Progenitor cell of endocrine pancreas (in vitro differentiated cells): ENCODE data around the gene PRTFDC1. TPM values are rescaled to one million over a fixed set of nuclear protein-coding genes. Genes with fewer than 3 reads are reported as not detected.

Source experiments
- DNase-seq: peaks from one replicate; pipeline ENCODE4 v3.0.0; 2021; ENCODE audit warnings: low spot score; ENCODE audit not compliant: unreplicated experiment
- H3K27ac Mint-ChIP-seq: 2 replicates; pipeline ENCODE4 v1.8.0; 2021; ENCODE audit warnings: mild to moderate bottlenecking, moderate library complexity, mixed read lengths
- H3K27me3 Mint-ChIP-seq: 2 replicates; pipeline ENCODE4 v1.8.0; 2021; ENCODE audit warnings: mixed read lengths
- H3K36me3 Mint-ChIP-seq: 2 replicates; pipeline ENCODE4 v1.8.0; 2022; ENCODE audit warnings: mixed read lengths; ENCODE audit not compliant: insufficient read depth
- H3K4me1 Mint-ChIP-seq: 2 replicates; pipeline ENCODE4 v1.8.0; 2021; ENCODE audit warnings: low read depth, mixed read lengths
- H3K4me3 Mint-ChIP-seq: 2 replicates; pipeline ENCODE4 v1.8.0; 2021; ENCODE audit warnings: low read depth, mild to moderate bottlenecking, moderate library complexity, mixed read lengths
- H3K9me3 Mint-ChIP-seq: 2 replicates; pipeline ENCODE4 v1.8.0; 2021; ENCODE audit warnings: low read depth, mixed read lengths
- CTCF ChIP-seq: fragments of 200-600 bp; sonication (generic); IDR thresholded peaks from one replicate; pipeline ENCODE4 v1.5.0; 2021; ENCODE audit warnings: antibody characterized with exemption, mild to moderate bottlenecking; ENCODE audit not compliant: unreplicated experiment
- total RNA-seq: library from RNA; stranded (reverse); gene quantifications from 2 replicates; pipeline ENCODE4 v1.2.1, GENCODE V29; 2021

The PRTFDC1 gene
- total RNA-seq, 1 donor from 2014 or later = 35.4 TPM

- no peak overlapping the region for H3K4me3 Mint-ChIP-seq
- H3K36me3 Mint-ChIP-seq = peaks cover 2% of the 10 kb centered on the region
- no peaks in the 10 kb centered on the region for H3K27me3 Mint-ChIP-seq
- no peaks in the 10 kb centered on the region for H3K9me3 Mint-ChIP-seq
- peaks cover 10% of the 10 kb centered on the region for H3K4me1 Mint-ChIP-seq
- H3K27ac Mint-ChIP-seq = no peak overlapping the region
- TF ChIP-seq CTCF = no peak
- DNase-seq = no peak
Measured at GRCh38 chr10:24872790-24873182, 79.6 kb downstream of the PRTFDC1 start.

- H3K27me3 Mint-ChIP-seq = no peaks in the 10 kb centered on the region
- DNase-seq = no peak
- no peaks in the 10 kb centered on the region for H3K9me3 Mint-ChIP-seq
- no peak for TF ChIP-seq CTCF
- peak overlapping the region; percentile 82 for H3K27ac Mint-ChIP-seq
- peaks cover 10% of the 10 kb centered on the region for H3K4me1 Mint-ChIP-seq
- peaks cover 2% of the 10 kb centered on the region for H3K36me3 Mint-ChIP-seq
- H3K4me3 Mint-ChIP-seq = no peak overlapping the region
Measured at GRCh38 chr10:24872049-24872789, 80.2 kb downstream of the PRTFDC1 start.

- Mint-ChIP-seq H3K4me3 (no peak overlapping the region), H3K9me3 (no peaks in the 10 kb centered on the region), H3K4me1 (peaks cover 10% of the 10 kb centered on the region), H3K36me3 (peaks cover 2% of the 10 kb centered on the region), H3K27ac (no peak overlapping the region), H3K27me3 (no peaks in the 10 kb centered on the region)
- no peak for TF ChIP-seq CTCF
- no peak for DNase-seq
Measured at GRCh38 chr10:24871011-24871935, 81.1 kb downstream of the PRTFDC1 start.

GRCh38 chr10:24869354-24870015, 82.9 kb downstream of the PRTFDC1 start:
- Mint-ChIP-seq H3K4me3 (no peak overlapping the region), H3K36me3 (peaks cover 6% of the 10 kb centered on the region), H3K4me1 (peaks cover 10% of the 10 kb centered on the region), H3K27me3 (no peaks in the 10 kb centered on the region), H3K9me3 (no peaks in the 10 kb centered on the region), H3K27ac (no peak overlapping the region)
- no peak for TF ChIP-seq CTCF
- no peak for DNase-seq
